SK-N-DZ (cell line): ENCODE measurements around the gene MBD3L2.
"Not testable (repeated sequence)": the region's sequence is repeated elsewhere in the genome, so short reads cannot be mapped to it uniquely, and the experiment has no call there.

Experiments
- DNase-seq: peaks from one replicate; pipeline ENCODE4 v3.0.0-alpha.2; 2015; ENCODE audit warnings: low spot score

Gene MBD3L2

DNA sequence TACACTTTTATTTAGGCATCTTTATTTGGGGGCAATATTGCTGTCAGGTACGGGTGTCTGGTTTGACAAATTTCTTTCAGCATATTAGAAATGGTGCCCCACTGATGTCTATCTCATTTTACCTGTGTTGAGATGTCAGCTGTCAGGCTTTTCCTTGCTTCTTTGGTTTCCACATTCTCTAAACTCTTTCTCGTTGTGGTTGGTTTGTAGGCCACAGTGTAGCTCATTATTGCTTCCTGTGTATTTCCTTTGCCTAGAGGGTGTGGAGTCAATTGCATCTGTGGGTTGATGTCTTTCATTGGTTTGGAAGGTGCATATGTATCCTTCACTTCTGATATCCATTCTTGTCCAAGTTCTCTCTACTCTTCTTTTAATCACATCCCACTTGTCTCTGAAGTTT lies 10.9 kb downstream of the MBD3L2 start:
- DNase-seq = not testable (repeated sequence)

GRCh38 chr19:7063339-7063738 lies 14.2 kb downstream of the MBD3L2 start:
- no peak for DNase-seq

DNA sequence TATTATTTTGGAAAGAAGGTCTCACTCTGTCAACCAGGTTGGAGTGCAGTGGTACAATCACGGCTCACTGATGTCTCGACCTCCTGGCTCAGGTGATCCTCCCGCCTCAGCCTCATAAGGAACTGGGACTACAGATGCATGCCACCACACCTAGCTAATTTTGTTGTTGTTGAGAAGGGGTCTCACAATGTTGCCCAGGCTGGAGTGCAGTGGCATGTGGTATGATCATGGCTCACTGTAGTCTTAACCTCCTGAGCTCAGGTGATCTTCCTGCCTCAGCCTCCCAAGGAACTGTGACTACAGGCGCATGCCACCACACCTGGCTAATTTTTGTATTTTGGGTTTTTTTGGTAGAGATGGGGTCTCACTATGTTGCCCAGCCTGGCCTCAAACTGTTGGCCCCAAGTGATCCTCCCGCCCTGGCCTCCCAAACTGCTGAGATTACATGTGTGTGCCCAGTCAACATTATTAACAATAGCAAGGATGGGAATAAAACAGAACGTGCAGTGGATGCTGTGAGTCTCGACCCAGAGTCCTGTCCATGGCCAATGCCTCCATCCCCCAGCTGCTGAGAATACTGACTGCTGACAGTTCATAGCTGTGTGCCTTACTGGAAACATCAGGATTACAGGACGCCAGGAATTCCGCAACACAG lies 14.8 kb downstream of the MBD3L2 start:
- no peak for DNase-seq

- DNase-seq = peak; percentile 40
These were observed 18.0 kb downstream of the MBD3L2 start for GRCh38 chr19:7067122-7067521.

- DNase-seq = no peak
These were observed 18.6 kb downstream of the MBD3L2 start for GRCh38 chr19:7067716-7068115.

DNA sequence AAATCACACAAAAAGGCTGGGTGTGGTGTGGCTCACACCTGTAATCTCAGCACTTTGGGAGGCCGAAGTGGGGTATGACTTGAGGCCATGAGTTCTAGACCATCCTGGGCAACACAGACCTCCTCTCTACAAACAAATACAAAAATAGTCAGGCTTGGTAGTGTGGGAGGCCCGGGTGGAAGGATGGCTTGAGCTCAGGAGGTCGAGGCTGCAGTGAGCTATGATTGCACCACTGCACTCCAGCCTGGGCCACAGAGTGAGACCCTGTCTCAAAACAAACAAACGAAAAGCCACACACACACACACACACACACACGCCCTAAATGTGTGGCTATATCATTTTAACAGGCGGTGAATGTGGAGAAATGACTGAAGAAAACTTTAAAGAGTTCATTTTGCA lies 19.5 kb downstream of the MBD3L2 start:
- no peak for DNase-seq

DNA sequence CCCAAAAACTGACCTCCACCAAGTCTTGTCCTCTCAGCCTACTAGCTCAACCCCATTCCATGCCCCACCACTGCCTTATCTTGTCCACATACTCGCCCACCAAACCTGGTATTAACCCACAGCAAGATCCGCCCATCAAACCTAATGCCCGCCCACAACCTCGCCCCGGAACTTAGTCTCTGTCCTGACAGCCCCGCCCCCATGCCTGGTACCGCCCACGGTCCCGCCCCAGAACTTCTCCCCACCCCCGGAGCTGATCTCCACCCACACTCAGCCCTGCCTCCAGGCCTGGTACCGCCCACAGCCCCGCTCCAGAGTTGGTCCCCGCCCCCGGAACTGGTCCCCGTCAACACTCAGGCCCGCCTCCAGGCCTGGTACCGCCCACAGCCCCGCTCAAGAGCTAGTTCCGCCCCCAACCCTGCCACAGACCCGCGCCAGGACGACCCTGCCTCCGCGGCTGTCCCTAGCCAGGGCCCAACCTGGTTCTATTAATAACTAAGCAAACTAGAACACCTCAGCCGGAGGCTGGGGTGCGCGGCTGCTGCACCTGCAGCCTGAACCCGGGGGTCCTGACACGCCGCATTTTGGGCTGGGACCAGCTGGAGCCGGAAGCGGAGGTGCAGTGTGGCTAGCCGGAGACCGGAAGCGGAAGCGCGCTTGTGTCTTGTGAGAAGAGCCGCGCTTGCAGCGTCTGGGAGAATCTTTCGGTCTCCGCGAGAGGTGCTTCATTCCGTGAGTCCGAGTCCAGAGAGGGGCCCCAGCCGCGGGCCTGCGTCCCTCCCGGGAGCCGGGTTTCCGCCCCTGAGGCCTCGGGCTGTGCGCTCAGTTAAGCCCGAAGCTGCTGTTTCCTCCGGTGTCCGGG lies 20.2 kb downstream of the MBD3L2 start, which contains the start of gene ZNF557:
Gene ZNF557 (plus strand): TSS at position 662 of the 862 bp plus-strand sequence. CDS start 5,372 bp downstream, outside the sequence.
- DNase-seq = peak; percentile 92

- no peak for DNase-seq
These were observed 20.7 kb downstream of the MBD3L2 start for GRCh38 chr19:7069904-7070226.

DNA sequence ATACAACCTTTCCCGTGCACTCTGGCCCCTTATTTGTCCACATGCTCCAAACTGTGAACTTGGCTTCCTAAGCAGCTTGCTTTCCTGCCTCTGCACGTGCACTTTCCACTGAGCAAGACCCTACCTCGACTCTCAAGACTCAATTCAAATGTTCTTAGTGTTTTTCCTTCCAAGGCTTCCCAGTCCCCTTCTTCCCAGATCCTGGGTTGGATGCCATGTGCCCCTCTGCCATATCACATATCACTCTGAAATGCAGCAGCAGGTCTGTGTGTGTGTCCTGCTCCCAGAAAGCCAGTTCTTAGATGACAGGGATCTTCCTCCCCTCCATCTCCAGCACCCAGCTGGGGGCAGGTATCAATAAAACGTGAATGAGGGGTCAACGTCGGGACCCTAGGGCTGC lies 23.4 kb downstream of the MBD3L2 start:
- DNase-seq = no peak

GRCh38 chr19:7074705-7075282 lies 25.7 kb downstream of the MBD3L2 start:
- DNase-seq = no peak

GRCh38 chr19:7076151-7076550 lies 27.0 kb downstream of the MBD3L2 start:
- DNase-seq = no peak

- no peak for DNase-seq
These were observed 28.9 kb downstream of the MBD3L2 start for GRCh38 chr19:7078008-7078407.

GRCh38 chr19:7083076-7083956 lies 34.2 kb downstream of the MBD3L2 start:
- DNase-seq = peak; percentile 18

DNA sequence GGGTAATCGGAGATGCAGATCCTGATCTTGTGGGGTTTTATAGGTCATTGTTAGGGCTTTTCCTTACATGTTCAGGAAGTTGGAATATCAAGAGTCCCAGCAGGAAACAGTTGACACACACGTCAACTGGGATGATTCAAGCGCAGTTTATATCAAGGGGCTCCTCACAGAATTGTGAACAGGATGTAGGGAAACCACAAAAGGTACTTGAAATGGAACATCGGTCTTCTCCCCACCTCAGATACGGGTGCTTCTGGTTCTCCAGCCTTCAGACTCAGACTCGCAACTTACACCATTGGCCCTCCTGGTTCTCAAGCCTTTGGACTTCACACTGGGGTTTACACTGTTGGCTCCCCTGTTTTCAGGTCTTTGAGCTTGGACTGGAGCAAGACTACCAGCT lies 39.9 kb downstream of the MBD3L2 start:
- no peak for DNase-seq

- DNase-seq = no peak
These were observed 49.0 kb downstream of the MBD3L2 start for GRCh38 chr19:7098096-7098495.

DNA sequence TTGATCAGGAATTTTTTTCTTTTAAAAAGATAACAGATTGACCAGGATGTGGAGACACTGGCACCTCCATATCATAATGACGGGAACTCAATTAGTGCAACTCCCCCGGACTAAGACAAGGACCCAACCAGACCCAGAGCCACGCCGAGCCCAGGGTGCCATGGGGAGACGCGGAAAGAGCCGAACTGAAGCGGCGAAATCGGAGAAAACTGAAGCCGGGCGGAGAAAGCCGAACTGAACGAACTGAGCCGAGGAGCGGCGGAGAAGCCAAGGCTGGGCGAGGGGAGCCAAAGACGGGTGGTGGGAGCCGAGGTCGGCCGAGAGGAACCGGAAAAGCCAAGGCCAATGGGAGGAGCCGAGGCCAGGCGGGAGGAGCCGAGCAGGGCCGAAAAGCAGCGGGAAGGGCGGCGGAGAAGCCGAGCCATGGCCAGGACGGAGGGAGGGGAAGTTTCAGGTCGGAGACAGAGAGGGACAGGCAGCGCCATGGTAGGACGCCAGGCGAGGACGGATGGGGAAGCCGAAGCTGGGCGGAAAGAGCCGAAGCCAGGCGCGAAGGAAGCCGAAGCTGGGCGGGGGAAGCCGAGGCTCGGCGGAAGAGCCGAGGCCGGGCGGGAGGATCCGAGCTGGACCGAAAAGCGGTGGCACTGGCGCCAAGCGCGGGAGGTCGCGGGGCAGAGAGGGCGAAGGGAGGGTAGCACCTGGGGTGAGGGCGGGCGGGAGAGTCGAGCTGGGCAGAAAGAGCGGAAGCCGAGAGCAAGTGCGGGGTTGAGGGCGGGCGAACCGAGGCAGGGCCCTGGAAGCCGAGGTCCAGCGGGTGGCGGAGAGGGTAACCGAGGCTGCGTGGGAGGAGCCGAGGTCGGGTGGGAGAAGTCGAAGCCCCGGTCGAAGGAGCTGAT lies 49.8 kb downstream of the MBD3L2 start:
- DNase-seq = peak; percentile 94

DNA sequence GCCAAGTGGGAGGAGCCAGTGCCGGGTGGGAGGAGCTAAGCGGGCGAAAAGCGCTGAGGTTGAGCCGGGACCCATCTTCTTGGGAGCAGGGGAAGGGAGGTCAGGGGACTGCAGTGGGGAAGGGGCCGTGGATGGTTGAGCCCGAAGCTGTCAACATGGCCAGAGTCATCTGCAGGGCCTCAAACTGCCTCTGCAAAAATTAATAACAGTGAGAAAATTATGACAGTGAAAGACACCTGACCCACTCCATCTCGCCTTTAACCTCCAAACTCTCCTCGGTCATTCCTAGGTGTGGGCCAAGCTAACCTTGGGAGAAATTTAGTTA lies 50.4 kb downstream of the MBD3L2 start:
- DNase-seq = no peak
